ENCODE measurements around the gene BCKDK.

Gene BCKDK

DNA sequence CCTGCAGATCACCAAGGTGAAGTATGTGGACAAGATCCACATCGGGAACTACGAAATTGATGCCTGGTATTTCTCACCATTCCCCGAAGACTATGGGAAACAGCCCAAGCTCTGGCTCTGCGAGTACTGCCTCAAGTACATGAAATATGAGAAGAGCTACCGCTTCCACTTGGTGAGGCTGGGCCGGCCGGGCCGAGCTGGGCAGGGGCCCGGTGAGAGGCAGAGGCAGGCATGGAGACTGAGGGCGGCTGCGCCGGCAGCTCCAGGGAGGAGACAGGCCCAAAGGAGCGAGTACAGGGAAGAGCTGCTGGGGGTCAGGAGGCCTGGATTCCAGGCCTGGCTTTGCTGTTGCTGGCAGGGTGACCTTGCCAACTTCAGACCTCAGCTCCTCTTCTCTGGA, 19.0 kb downstream of the BCKDK start:
- ChIA-PET CTCF (no interaction called here), POLR2A (interaction anchor here (0.6 to 2.6 kb wide), 2 partner anchors 10 to 53 kb away, joined by 3 to 20 read pairs; partner anchors contain the start of genes FUS and KAT8)
- no peak for DNase-seq (ENCODE audit: extremely low spot score)
- TF ChIP-seq CTBP1 (IDR thresholded peaks at IDR 0.05; ENCODE audit: borderline replicate concordance) (no peak), SUZ12 (IDR thresholded peaks at IDR 0.05) (no peak), FOXA1 (IDR thresholded peaks at IDR 0.05) (no peak), ZNF384 (IDR thresholded peaks at IDR 0.05) (no peak), FOXM1 (IDR thresholded peaks at IDR 0.05; ENCODE audit: borderline replicate concordance) (no peak), L3MBTL2 (conservative IDR thresholded peaks at IDR 0.05) (no peak)

DNA sequence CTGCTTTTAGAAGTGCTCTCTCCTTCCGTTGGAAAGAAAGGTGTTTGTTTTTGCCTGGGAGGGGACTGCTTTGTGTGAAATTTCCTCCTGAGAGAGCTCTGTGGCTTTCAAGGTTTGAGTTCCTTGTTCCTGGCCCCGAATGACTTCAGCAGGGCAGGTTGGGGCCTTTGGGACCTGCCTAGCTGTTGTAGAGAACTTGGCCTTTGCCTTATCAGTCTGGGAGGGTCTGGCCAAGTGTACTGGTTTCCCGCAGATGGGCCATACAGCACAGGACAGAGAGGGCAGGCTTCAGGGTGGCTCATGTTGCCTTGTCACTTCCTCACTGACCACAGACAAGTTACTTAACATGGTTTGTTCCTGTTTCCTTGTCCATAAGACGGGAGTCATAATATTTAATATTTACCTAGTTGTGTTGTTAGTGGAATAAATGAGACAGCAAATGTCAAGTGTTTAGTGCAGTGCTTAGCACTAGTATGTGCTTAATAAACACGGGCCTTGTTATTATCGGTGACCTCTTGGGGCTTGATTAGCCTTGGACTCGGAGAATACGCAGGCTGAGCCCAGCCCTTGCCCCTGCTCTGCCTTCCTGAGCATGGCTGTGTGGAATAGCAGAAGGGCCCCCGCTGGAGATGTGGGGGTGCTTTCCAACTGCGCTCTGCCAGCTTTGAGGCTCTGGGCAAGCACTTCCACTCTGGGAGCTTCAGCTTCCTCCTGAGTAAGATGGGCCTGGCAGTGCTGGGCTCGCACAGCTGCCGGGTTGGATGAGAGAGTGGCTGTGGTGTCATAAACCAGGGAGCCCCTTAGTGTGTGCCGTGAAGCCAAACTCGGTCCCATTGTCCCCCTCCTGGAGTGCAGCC, 20.8 kb downstream of the BCKDK start:
- no peak for DNase-seq (ENCODE audit: extremely low spot score)
- TF ChIP-seq SUZ12 (IDR thresholded peaks at IDR 0.05) = no peak
- no peak for TF ChIP-seq SP1 (IDR thresholded peaks at IDR 0.05)
- TF ChIP-seq FOXM1 (IDR thresholded peaks at IDR 0.05; ENCODE audit: borderline replicate concordance) = no peak
- TF ChIP-seq FOXK2 (IDR thresholded peaks at IDR 0.05) = no peak
- TF ChIP-seq TARDBP (IDR thresholded peaks at IDR 0.05) = no peak
- no peak for TF ChIP-seq CTBP1 (IDR thresholded peaks at IDR 0.05; ENCODE audit: borderline replicate concordance)
- no peak for TF ChIP-seq L3MBTL2 (conservative IDR thresholded peaks at IDR 0.05)
- no peak for TF ChIP-seq ZNF384 (IDR thresholded peaks at IDR 0.05)
- no peak for TF ChIP-seq ELF4 (IDR thresholded peaks at IDR 0.05)
- TF ChIP-seq, protein P1, sequence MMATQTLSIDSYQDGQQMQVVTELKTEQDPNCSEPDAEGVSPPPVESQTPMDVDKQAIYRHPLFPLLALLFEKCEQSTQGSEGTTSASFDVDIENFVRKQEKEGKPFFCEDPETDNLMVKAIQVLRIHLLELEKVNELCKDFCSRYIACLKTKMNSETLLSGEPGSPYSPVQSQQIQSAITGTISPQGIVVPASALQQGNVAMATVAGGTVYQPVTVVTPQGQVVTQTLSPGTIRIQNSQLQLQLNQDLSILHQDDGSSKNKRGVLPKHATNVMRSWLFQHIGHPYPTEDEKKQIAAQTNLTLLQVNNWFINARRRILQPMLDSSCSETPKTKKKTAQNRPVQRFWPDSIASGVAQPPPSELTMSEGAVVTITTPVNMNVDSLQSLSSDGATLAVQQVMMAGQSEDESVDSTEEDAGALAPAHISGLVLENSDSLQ (IDR thresholded peaks at IDR 0.05) = no peak
- POLR2A ChIA-PET = interaction anchor here (1.8 kb wide), 1 partner anchor 12 kb away, joined by 15 read pairs; the partner anchor contains the start of gene KAT8
- CTCF ChIA-PET = interaction anchor here (0.7 kb wide), 1 partner anchor 676 kb away, joined by 3 read pairs; no protein-coding TSS in a partner anchor

DNA sequence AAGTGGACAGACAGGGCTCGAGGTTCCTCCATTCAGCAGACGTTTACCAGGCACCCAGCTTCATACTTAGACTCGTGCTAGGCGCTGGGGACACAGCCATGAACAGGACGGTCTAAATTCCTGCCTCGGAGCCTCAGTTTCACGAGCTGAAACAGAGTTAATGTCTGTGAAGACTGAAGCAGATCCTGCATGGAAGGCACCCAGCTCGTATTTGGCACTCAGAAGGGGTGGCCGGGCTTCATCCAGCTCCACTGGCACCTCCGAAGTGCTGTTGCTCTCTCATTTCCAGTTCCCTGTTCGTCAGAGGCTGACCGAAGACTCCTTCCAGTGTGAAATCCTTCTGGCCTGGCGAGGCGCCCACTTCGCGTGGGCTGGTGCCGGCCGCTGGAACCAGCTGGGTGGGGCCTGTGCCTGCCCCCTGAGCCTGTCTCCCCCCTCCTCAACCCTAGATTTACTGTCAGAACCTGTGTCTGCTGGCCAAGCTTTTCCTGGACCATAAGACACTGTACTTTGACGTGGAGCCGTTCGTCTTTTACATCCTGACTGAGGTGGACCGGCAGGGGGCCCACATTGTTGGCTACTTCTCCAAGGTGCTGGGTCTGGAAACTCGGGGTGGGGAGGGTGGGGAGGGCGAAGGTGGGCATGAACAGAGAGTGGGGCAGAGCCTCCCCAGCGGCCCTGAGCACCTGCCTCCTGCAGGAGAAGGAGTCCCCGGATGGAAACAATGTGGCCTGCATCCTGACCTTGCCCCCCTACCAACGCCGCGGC, 21.6 kb downstream of the BCKDK start:
- ChIA-PET POLR2A (interaction anchor here (1.8 kb wide), 1 partner anchor 12 kb away, joined by 15 read pairs; the partner anchor contains the start of gene KAT8), CTCF (interaction anchor here (0.7 kb wide), 1 partner anchor 103 kb away, joined by 3 read pairs; no protein-coding TSS in a partner anchor)
- TF ChIP-seq NFRKB (IDR thresholded peaks at IDR 0.05) = no peak
- TF ChIP-seq SP1 (IDR thresholded peaks at IDR 0.05) = no peak
- no peak for TF ChIP-seq FOXM1 (IDR thresholded peaks at IDR 0.05; ENCODE audit: borderline replicate concordance)
- no peak for TF ChIP-seq FOXK2 (IDR thresholded peaks at IDR 0.05)
- no peak for TF ChIP-seq BHLHE40 (IDR thresholded peaks at IDR 0.05; ENCODE audit: borderline replicate concordance)
- no peak for DNase-seq (ENCODE audit: extremely low spot score)

DNA sequence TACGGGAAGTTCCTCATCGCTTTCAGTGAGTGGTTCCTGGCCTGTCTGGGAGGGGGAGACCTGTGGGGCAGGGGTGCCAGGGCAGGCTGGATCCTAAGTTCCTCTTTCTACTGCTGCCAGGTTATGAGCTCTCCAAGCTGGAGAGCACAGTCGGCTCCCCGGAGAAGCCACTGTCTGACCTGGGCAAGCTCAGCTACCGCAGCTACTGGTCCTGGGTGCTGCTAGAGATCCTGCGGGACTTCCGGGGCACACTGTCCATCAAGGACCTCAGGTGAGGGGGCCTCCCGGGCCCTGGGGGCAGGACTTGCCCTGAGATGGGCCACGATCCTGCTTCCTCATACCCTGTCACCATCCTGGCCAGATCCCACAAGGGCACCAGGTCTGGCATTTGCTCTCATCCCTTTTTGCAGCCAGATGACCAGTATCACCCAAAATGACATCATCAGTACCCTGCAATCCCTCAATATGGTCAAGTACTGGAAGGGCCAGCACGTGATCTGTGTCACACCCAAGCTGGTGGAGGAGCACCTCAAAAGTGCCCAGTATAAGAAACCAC, 22.2 kb downstream of the BCKDK start:
- CTCF ChIA-PET = no interaction called here
- POLR2A ChIA-PET = no interaction called here
- no peak for TF ChIP-seq CTBP1 (IDR thresholded peaks at IDR 0.05; ENCODE audit: borderline replicate concordance)
- no peak for TF ChIP-seq BHLHE40 (IDR thresholded peaks at IDR 0.05; ENCODE audit: borderline replicate concordance)
- TF ChIP-seq TARDBP (IDR thresholded peaks at IDR 0.05) = no peak
- TF ChIP-seq ZNF384 (IDR thresholded peaks at IDR 0.05) = no peak
- no peak for TF ChIP-seq NFRKB (IDR thresholded peaks at IDR 0.05)
- TF ChIP-seq, protein P1 (IDR thresholded peaks at IDR 0.05) = no peak
- TF ChIP-seq LEF1 (IDR thresholded peaks at IDR 0.05; ENCODE audit: borderline replicate concordance) = no peak
- TF ChIP-seq L3MBTL2 (conservative IDR thresholded peaks at IDR 0.05) = no peak
- DNase-seq (ENCODE audit: extremely low spot score) = no peak

DNA sequence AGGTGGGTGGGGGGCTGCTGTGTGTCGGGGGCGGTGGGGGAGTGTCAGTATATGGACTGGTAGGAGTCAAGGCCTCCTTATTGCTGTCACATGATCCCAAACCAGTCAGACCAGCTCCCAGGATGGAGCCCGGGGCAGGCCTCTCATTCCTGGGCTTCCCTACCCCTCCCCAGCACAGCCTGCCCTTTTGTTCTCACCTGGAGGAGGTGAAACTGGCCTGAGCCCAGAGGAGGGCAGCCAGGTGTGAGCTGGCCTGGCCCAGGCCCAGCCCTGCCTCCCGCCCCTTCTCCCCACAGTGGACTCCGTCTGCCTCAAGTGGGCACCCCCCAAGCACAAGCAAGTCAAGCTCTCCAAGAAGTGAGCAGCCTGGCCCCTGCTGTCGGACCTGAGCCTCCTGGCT, 22.7 kb downstream of the BCKDK start:
- DNase-seq (ENCODE audit: extremely low spot score) = no peak
- ChIA-PET CTCF (no interaction called here), POLR2A (interaction anchor here (1.1 to 6.9 kb wide), 3 partner anchors 9 to 14 kb away, joined by 3 to 38 read pairs (median 4); partner anchors contain the start of gene KAT8)
- no peak for TF ChIP-seq FOXA1 (IDR thresholded peaks at IDR 0.05)
- no peak for TF ChIP-seq LEF1 (IDR thresholded peaks at IDR 0.05; ENCODE audit: borderline replicate concordance)
- TF ChIP-seq TARDBP (IDR thresholded peaks at IDR 0.05) = no peak
- no peak for TF ChIP-seq HDGF (IDR thresholded peaks at IDR 0.05; ENCODE audit: borderline replicate concordance)
- TF ChIP-seq SP1 (IDR thresholded peaks at IDR 0.05) = no peak
- no peak for TF ChIP-seq ELF4 (IDR thresholded peaks at IDR 0.05)
- no peak for TF ChIP-seq L3MBTL2 (conservative IDR thresholded peaks at IDR 0.05)
- TF ChIP-seq BHLHE40 (IDR thresholded peaks at IDR 0.05; ENCODE audit: borderline replicate concordance) = no peak
- TF ChIP-seq, protein P1 (IDR thresholded peaks at IDR 0.05) = no peak
- TF ChIP-seq CTBP1 (IDR thresholded peaks at IDR 0.05; ENCODE audit: borderline replicate concordance) = no peak
- TF ChIP-seq ARNT (IDR thresholded peaks at IDR 0.05) = no peak
- TF ChIP-seq FOXM1 (IDR thresholded peaks at IDR 0.05; ENCODE audit: borderline replicate concordance) = no peak
- TF ChIP-seq SUZ12 (IDR thresholded peaks at IDR 0.05) = no peak

Data from HEK293T (cell line).